Omental fat pad (tissue), 4 donors: ENCODE results near the gene NOL12. TPM values are rescaled to one million over a fixed set of nuclear protein-coding genes. Genes with fewer than 3 reads are reported as not detected.
"Not testable (repeated sequence)": the region's sequence is repeated elsewhere in the genome, so short reads cannot be mapped to it uniquely, and the experiment has no call there.

ENCODE experiments used
- ATAC-seq: fragments of 150-250 bp; one replicate; pipeline ENCODE4 v1.9.1; 2016; ENCODE audit warnings: mild to moderate bottlenecking, moderate library complexity; ENCODE audit not compliant: low FRiP score
- DNase-seq: peaks from one replicate; pipeline ENCODE4 v3.0.0-alpha.2; 2019; ENCODE audit warnings: low spot score
- CTCF ChIP-seq, 3 donors: fragments of 450-650 bp; IDR thresholded peaks; one replicate each; pipeline ENCODE4 v1.5.1; 2016 to 2017; ENCODE audit warnings: antibody characterized with exemption in 3 of 3, mild to moderate bottlenecking in 3 of 3, moderate library complexity in 2 of 3
- total RNA-seq, 4 donors: library from RNA; depleted of rRNA; stranded (reverse); fragments of >200 nt; gene quantifications; one replicate each; pipeline ENCODE4 v1.1.0, GENCODE V29; 2016

Gene NOL12
- total RNA-seq, 4 donors from 2014 or later, result 16.4 to 34.8 (median 21.4) TPM

- DNase-seq (no peak), ATAC-seq (no peak)
- no peak for TF ChIP-seq CTCF (IDR thresholded peaks at IDR 0.05)
Observed at GRCh38 chr22:37654563-37655251, 31.4 kb upstream of the NOL12 start.

GRCh38 chr22:37655252-37655563, 30.9 kb upstream of the NOL12 start:
- DNase-seq (no peak), ATAC-seq (no peak)
- TF ChIP-seq CTCF (IDR thresholded peaks at IDR 0.05), result no peak

- ATAC-seq, DNase-seq: not testable (repeated sequence)
Observed at GRCh38 chr22:37656583-37656982, 29.6 kb upstream of the NOL12 start.

- TF ChIP-seq CTCF (IDR thresholded peaks at IDR 0.05), result no peak
- ATAC-seq, result no peak
- no peak for DNase-seq
Observed at GRCh38 chr22:37657590-37658132, 28.5 kb upstream of the NOL12 start.

GRCh38 chr22:37658133-37659065, 27.7 kb upstream of the NOL12 start, which contains the start of gene PDXP:
Gene PDXP, plus strand, starts transcription at chr22:37658723. Its CDS starts 60 bp downstream, at chr22:37658783.
- ATAC-seq (peak; percentile 99), DNase-seq (peak; percentile 94)
- TF ChIP-seq CTCF (IDR thresholded peaks at IDR 0.05), result no peak

- no peak for TF ChIP-seq CTCF (IDR thresholded peaks at IDR 0.05)
- DNase-seq, result no peak
- no peak for ATAC-seq
Observed at GRCh38 chr22:37659066-37659896, 26.9 kb upstream of the NOL12 start.
